RWPE1 (cell line): ENCODE results near the gene NUDT9.
"Not testable (repeated sequence)": the region's sequence is repeated elsewhere in the genome, so short reads cannot be mapped to it uniquely, and the experiment has no call there.

ENCODE experiments used
- CTCF ChIA-PET: fragments of 350-600 bp; sonication (Branson Sonifier 250); formaldehyde crosslinking; extraction: SDS; loops from one replicate; lab custom pipeline; 2021; lab: Yijun Ruan, JAX
- POLR2A ChIA-PET: fragments of 400-600 bp; formaldehyde crosslinking; extraction: SDS; loops from one replicate; lab custom pipeline; 2020; ENCODE audit warnings: antibody characterized with exemption; ENCODE audit not compliant: low non-redundant PET; lab: Yijun Ruan, JAX
- DNase-seq: peaks from one replicate; pipeline ENCODE4 v3.0.0; 2012; ENCODE audit warnings: low spot score
- H3K27ac ChIP-seq: fragments of 450-650 bp; 2 replicates; pipeline ENCODE4 v1.5.1; 2017
- CTCF ChIP-seq: fragments of 450-650 bp; conservative IDR thresholded peaks from 2 replicates; pipeline ENCODE4 v1.5.1; 2017; ENCODE audit warnings: low read depth, mild to moderate bottlenecking

NUDT9 gene

GRCh38 chr4:87399148-87399547, 23.2 kb upstream of the NUDT9 start:
- CTCF ChIA-PET: interaction anchor here (0.6 kb wide), 1 partner anchor 528 kb away, joined by 3 read pairs; no protein-coding TSS in a partner anchor
- DNase-seq: no peak
- POLR2A ChIA-PET: no interaction called here

GRCh38 chr4:87399954-87400353, 22.4 kb upstream of the NUDT9 start:
- no peak for TF ChIP-seq CTCF
- POLR2A ChIA-PET: no interaction called here
- CTCF ChIA-PET: interaction anchor here (0.6 to 1.2 kb wide), 3 partner anchors 19 to 21 kb away, joined by 3 read pairs; no protein-coding TSS in a partner anchor

More at GRCh38 chr4:87399148-87399547, 23.2 kb upstream of the NUDT9 start:
- no peak for TF ChIP-seq CTCF
- no peak overlapping the region for H3K27ac ChIP-seq

GRCh38 chr4:87403732-87404131, 18.6 kb upstream of the NUDT9 start:
- H3K27ac ChIP-seq, POLR2A ChIA-PET, DNase-seq, CTCF ChIA-PET: not testable (repeated sequence)

More at GRCh38 chr4:87399954-87400353, 22.4 kb upstream of the NUDT9 start:
- no peak for DNase-seq
- H3K27ac ChIP-seq: no peak overlapping the region

GRCh38 chr4:87405211-87405820, 17.1 kb upstream of the NUDT9 start:
- POLR2A ChIA-PET: no interaction called here
- DNase-seq: no peak
- H3K27ac ChIP-seq: no peak overlapping the region
- TF ChIP-seq CTCF: no peak
- CTCF ChIA-PET: no interaction called here

GRCh38 chr4:87406462-87406861, 15.9 kb upstream of the NUDT9 start:
- ChIA-PET POLR2A (no interaction called here), CTCF (no interaction called here)
- no peak overlapping the region for H3K27ac ChIP-seq
- no peak for DNase-seq
- TF ChIP-seq CTCF: no peak

GRCh38 chr4:87406902-87407301, 15.5 kb upstream of the NUDT9 start:
- POLR2A ChIA-PET, H3K27ac ChIP-seq, CTCF ChIA-PET, DNase-seq: not testable (repeated sequence)

GRCh38 chr4:87409420-87409939, 12.9 kb upstream of the NUDT9 start:
- DNase-seq: no peak
- CTCF ChIA-PET: interaction anchor here (0.7 kb wide), 1 partner anchor 1105 kb away, joined by 3 read pairs; no protein-coding TSS in a partner anchor
- TF ChIP-seq CTCF: no peak
- H3K27ac ChIP-seq: no peak overlapping the region
- POLR2A ChIA-PET: no interaction called here
